GM10248 (cell line): ENCODE measurements around the gene RIPOR2.

Experiments
- CTCF ChIA-PET: fragments of 300-600 bp; sonication (Branson Sonifier 250); formaldehyde crosslinking; extraction: SDS; loops from one replicate; lab custom pipeline; 2021; ENCODE audit warnings: antibody characterized with exemption; lab: Yijun Ruan, JAX
- POLR2A ChIA-PET: fragments of 350-650 bp; sonication (Branson Sonifier 250); formaldehyde crosslinking; extraction: SDS; loops from one replicate; lab custom pipeline; 2020; ENCODE audit warnings: antibody characterized with exemption; lab: Yijun Ruan, JAX
- DNase-seq: peaks from one replicate; pipeline ENCODE4 v3.0.0; 2012; ENCODE audit errors: extremely low spot score
- TF ChIP-seq, protein P1 (sequence below): IDR thresholded peaks from 2 replicates; pipeline ENCODE4 v1.5.1; 2012; ENCODE audit warnings: mild to moderate bottlenecking, low read depth; ENCODE audit errors: extremely low read depth, missing control alignments, control extremely low read depth

The RIPOR2 gene

GRCh38 chr6:24867104-24867703 is 68.6 kb downstream of the RIPOR2 start:
- DNase-seq, result no peak
- TF ChIP-seq, protein P1, sequence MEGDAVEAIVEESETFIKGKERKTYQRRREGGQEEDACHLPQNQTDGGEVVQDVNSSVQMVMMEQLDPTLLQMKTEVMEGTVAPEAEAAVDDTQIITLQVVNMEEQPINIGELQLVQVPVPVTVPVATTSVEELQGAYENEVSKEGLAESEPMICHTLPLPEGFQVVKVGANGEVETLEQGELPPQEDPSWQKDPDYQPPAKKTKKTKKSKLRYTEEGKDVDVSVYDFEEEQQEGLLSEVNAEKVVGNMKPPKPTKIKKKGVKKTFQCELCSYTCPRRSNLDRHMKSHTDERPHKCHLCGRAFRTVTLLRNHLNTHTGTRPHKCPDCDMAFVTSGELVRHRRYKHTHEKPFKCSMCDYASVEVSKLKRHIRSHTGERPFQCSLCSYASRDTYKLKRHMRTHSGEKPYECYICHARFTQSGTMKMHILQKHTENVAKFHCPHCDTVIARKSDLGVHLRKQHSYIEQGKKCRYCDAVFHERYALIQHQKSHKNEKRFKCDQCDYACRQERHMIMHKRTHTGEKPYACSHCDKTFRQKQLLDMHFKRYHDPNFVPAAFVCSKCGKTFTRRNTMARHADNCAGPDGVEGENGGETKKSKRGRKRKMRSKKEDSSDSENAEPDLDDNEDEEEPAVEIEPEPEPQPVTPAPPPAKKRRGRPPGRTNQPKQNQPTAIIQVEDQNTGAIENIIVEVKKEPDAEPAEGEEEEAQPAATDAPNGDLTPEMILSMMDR, result no peak
- POLR2A ChIA-PET, result no interaction called here
- CTCF ChIA-PET, result interaction anchor here (1.0 to 9.3 kb wide), 7 partner anchors 10 to 150 kb away, joined by 3 to 44 read pairs (median 6); no protein-coding TSS in a partner anchor

- no peak for DNase-seq
- CTCF ChIA-PET, result interaction anchor here (1.0 to 9.3 kb wide), 7 partner anchors 8 to 153 kb away, joined by 3 to 44 read pairs (median 6); no protein-coding TSS in a partner anchor
- POLR2A ChIA-PET, result no interaction called here
- TF ChIP-seq, protein P1, result no peak
Observed at GRCh38 chr6:24865161-24865560, 70.6 kb downstream of the RIPOR2 start.

- ChIA-PET CTCF (interaction anchor here (1.2 to 9.3 kb wide), 6 partner anchors 8 to 153 kb away, joined by 3 to 44 read pairs (median 7); no protein-coding TSS in a partner anchor), POLR2A (no interaction called here)
- TF ChIP-seq, protein P1, result no peak
- no peak for DNase-seq
Observed at GRCh38 chr6:24864343-24864742, 71.4 kb downstream of the RIPOR2 start.

DNA sequence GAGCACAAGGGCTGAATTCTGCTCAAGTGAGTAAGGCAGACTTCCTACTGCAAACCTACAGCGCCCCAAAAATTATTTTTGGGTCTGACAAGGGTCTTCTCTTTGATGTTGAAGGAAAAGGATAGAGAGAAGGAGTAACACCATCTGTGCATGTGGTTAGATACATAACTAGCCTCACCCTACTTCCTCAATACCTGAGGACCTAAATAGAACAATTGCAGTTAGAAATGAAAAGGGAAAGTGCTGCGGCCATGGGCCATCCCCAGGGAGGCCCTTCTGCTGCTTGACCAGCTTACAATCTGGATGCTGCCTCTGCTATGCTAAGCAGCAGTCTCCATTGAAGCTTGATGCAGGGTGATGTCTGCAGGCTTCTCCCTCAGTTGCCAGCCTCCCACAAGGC is 73.8 kb downstream of the RIPOR2 start:
- DNase-seq, result peak; percentile 64
- ChIA-PET POLR2A (no interaction called here), CTCF (interaction anchor here (0.7 to 2.0 kb wide), 6 partner anchors 15 to 209 kb away, joined by 3 to 8 read pairs (median 4); no protein-coding TSS in a partner anchor)
- TF ChIP-seq, protein P1, result no peak

GRCh38 chr6:24859608-24860200 is 76.1 kb downstream of the RIPOR2 start:
- ChIA-PET CTCF (interaction anchor here (0.6 to 8.8 kb wide), 8 partner anchors 9 to 167 kb away, joined by 3 to 122 read pairs (median 4); no protein-coding TSS in a partner anchor), POLR2A (no interaction called here)
- TF ChIP-seq, protein P1, result no peak
- no peak for DNase-seq

- TF ChIP-seq, protein P1, result no peak
- ChIA-PET POLR2A (no interaction called here), CTCF (interaction anchor here (0.9 to 8.8 kb wide), 7 partner anchors 9 to 212 kb away, joined by 3 to 122 read pairs (median 42); no protein-coding TSS in a partner anchor)
- DNase-seq, result no peak
Observed at GRCh38 chr6:24859132-24859531, 76.6 kb downstream of the RIPOR2 start.
